Duodenal mucosa (tissue), 2 donors: ENCODE results near the gene HSPA4.

Experiments used
- H3K27ac ChIP-seq: one replicate; pipeline ENCODE4 v1.7.0; 2013; ENCODE audit warnings: low read depth, low read length
- H3K27me3 ChIP-seq, 2 donors: one replicate each; pipeline ENCODE4 v1.7.0; 2013; ENCODE audit warnings: low read length in 2 of 2, control low read depth in 1 of 2; ENCODE audit not compliant: insufficient read depth in 2 of 2, control insufficient read depth in 1 of 2
- H3K36me3 ChIP-seq, 2 donors: one replicate each; pipeline ENCODE4 v1.7.0; 2013; ENCODE audit warnings: low read length in 2 of 2, control low read depth in 1 of 2; ENCODE audit not compliant: insufficient read depth in 2 of 2, control insufficient read depth in 1 of 2
- H3K4me1 ChIP-seq, 2 donors: one replicate each; pipeline ENCODE4 v1.7.0; 2013; ENCODE audit warnings: low read length in 2 of 2, control low read depth in 1 of 2; ENCODE audit not compliant: insufficient read depth in 2 of 2, control insufficient read depth in 1 of 2
- H3K4me3 ChIP-seq, 2 donors: one replicate each; pipeline ENCODE4 v1.7.0; 2013; ENCODE audit warnings: low read length in 2 of 2, low read depth in 1 of 2
- H3K9ac ChIP-seq, 2 donors: one replicate each; pipeline ENCODE4 v1.7.0; 2013; ENCODE audit warnings: low read length in 2 of 2, low read depth in 1 of 2
- H3K9me3 ChIP-seq, 2 donors: one replicate each; pipeline ENCODE4 v1.7.0; 2013; ENCODE audit warnings: low read length in 2 of 2, control low read depth in 1 of 2; ENCODE audit not compliant: control insufficient read depth in 1 of 2

The HSPA4 gene

GRCh38 chr5:133111299-133111698, 59.5 kb downstream of the HSPA4 start:
- Histone ChIP-seq H3K4me3 (no peak overlapping the region), H3K27me3 (no peaks in the 10 kb centered on the region), H3K36me3 (no peaks in the 10 kb centered on the region), H3K9me3 (no peaks in the 10 kb centered on the region), H3K4me1 (no peaks in the 10 kb centered on the region), H3K9ac (no peak overlapping the region), H3K27ac (no peak overlapping the region)

GRCh38 chr5:133112026-133112660, 60.3 kb downstream of the HSPA4 start:
- no peaks in the 10 kb centered on the region for H3K27me3 ChIP-seq
- no peaks in the 10 kb centered on the region for H3K9me3 ChIP-seq
- H3K27ac ChIP-seq: no peak overlapping the region
- no peaks in the 10 kb centered on the region for H3K4me1 ChIP-seq
- no peak overlapping the region for H3K9ac ChIP-seq
- no peaks in the 10 kb centered on the region for H3K36me3 ChIP-seq
- no peak overlapping the region for H3K4me3 ChIP-seq

GRCh38 chr5:133113331-133114061, 61.7 kb downstream of the HSPA4 start:
- H3K27ac ChIP-seq: no peak overlapping the region
- H3K4me3 ChIP-seq: no peak overlapping the region
- H3K36me3 ChIP-seq: no peaks in the 10 kb centered on the region
- H3K9me3 ChIP-seq: no peaks in the 10 kb centered on the region
- H3K27me3 ChIP-seq: no peaks in the 10 kb centered on the region
- H3K9ac ChIP-seq: no peak overlapping the region
- no peaks in the 10 kb centered on the region for H3K4me1 ChIP-seq

- no peak overlapping the region for H3K4me3 ChIP-seq
- no peak overlapping the region for H3K9ac ChIP-seq
- no peaks in the 10 kb centered on the region for H3K9me3 ChIP-seq
- H3K4me1 ChIP-seq: no peaks in the 10 kb centered on the region
- no peaks in the 10 kb centered on the region for H3K36me3 ChIP-seq
- no peaks in the 10 kb centered on the region for H3K27me3 ChIP-seq
- H3K27ac ChIP-seq: no peak overlapping the region
Measured at GRCh38 chr5:133114166-133114932, 62.5 kb downstream of the HSPA4 start.

GRCh38 chr5:133114933-133115310, 63.1 kb downstream of the HSPA4 start:
- Histone ChIP-seq H3K27me3 (no peaks in the 10 kb centered on the region), H3K4me3 (no peak overlapping the region), H3K36me3 (no peaks in the 10 kb centered on the region), H3K9me3 (no peaks in the 10 kb centered on the region), H3K9ac (no peak overlapping the region), H3K4me1 (no peaks in the 10 kb centered on the region), H3K27ac (no peak overlapping the region)

GRCh38 chr5:133116601-133117000, 64.8 kb downstream of the HSPA4 start:
- H3K4me1 ChIP-seq: no peaks in the 10 kb centered on the region
- H3K9me3 ChIP-seq: no peaks in the 10 kb centered on the region
- H3K36me3 ChIP-seq: no peaks in the 10 kb centered on the region
- no peaks in the 10 kb centered on the region for H3K27me3 ChIP-seq
- no peak overlapping the region for H3K9ac ChIP-seq
- no peak overlapping the region for H3K27ac ChIP-seq
- no peak overlapping the region for H3K4me3 ChIP-seq

- no peak overlapping the region for H3K27ac ChIP-seq
- H3K9me3 ChIP-seq: no peaks in the 10 kb centered on the region
- no peak overlapping the region for H3K9ac ChIP-seq
- H3K27me3 ChIP-seq: no peaks in the 10 kb centered on the region
- no peaks in the 10 kb centered on the region for H3K4me1 ChIP-seq
- no peak overlapping the region for H3K4me3 ChIP-seq
- H3K36me3 ChIP-seq: no peaks in the 10 kb centered on the region
Measured at GRCh38 chr5:133117166-133117911, 65.5 kb downstream of the HSPA4 start.

- Histone ChIP-seq H3K27ac (no peak overlapping the region), H3K36me3 (no peaks in the 10 kb centered on the region), H3K9ac (no peak overlapping the region), H3K4me1 (no peaks in the 10 kb centered on the region), H3K4me3 (no peak overlapping the region), H3K27me3 (no peaks in the 10 kb centered on the region), H3K9me3 (no peaks in the 10 kb centered on the region)
Measured at GRCh38 chr5:133117912-133118445, 66.2 kb downstream of the HSPA4 start.

- Histone ChIP-seq H3K4me1 (no peaks in the 10 kb centered on the region), H3K36me3 (no peaks in the 10 kb centered on the region), H3K4me3 (no peak overlapping the region), H3K9me3 (no peaks in the 10 kb centered on the region), H3K27ac (no peak overlapping the region), H3K9ac (no peak overlapping the region), H3K27me3 (no peaks in the 10 kb centered on the region)
Measured at GRCh38 chr5:133118741-133119140, 66.9 kb downstream of the HSPA4 start.
